ENCODE results near the gene FAM240B. TPM values are rescaled to one million over a fixed set of nuclear protein-coding genes. Genes with fewer than 3 reads are reported as not detected.

The FAM240B gene
- total RNA-seq (ENCODE audit: unreplicated experiment), result not detected
- long read RNA-seq, result 0 reads

DNA sequence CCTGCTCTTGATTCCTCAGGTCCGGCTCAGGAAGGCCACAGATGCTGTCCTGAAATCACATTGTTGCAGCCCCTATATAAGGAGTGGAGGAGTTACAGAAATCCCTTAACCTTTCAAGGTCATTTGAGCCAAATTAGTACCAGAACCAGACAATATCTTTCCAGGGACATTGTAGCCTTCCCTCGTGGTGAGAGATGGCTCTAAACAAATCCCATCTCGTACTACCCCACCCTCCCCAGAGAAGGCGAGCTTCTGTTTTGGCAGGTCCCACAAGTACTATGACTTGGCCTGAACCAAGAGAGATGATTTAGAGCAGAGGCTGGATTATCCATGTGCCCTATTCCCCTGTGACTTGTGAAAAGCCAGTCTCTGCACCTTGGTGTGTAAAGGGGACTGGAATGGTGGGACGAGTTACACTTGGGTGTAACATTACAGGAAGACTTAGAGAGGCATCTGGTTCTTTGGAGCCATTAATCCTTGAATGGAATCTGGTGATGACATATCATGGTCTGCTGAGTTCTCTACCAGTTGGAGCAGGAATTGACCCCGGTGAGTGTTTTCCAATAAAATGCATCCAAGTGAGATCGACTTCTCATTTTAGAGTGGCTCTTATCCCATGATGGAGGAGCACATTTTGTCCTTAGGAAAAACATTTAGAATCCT, at the start of gene FAM240B:
FAM240B (minus strand) TSS at position 51 of the 663 bp plus-strand sequence. CDS start 16,134 bp downstream, outside the sequence.
- H3K4me1 Mint-ChIP-seq (ENCODE audit: unreplicated experiment), result no peaks in the 10 kb centered on the region
- H3K27ac Mint-ChIP-seq (ENCODE audit: unreplicated experiment), result no peak within 1 kb of the TSS
- H3K27me3 Mint-ChIP-seq (ENCODE audit: unreplicated experiment), result no peaks in the 10 kb centered on the region
- H3K36me3 Mint-ChIP-seq (ENCODE audit: low read depth, unreplicated experiment), result no peaks in the 10 kb centered on the region
- H3K9me3 Mint-ChIP-seq (ENCODE audit: unreplicated experiment), result no peaks in the 10 kb centered on the region
- no peak for DNase-seq (ENCODE audit: low spot score)
- no peak within 1 kb of the TSS for H3K4me3 Mint-ChIP-seq (ENCODE audit: unreplicated experiment)
- TF ChIP-seq, protein P1, sequence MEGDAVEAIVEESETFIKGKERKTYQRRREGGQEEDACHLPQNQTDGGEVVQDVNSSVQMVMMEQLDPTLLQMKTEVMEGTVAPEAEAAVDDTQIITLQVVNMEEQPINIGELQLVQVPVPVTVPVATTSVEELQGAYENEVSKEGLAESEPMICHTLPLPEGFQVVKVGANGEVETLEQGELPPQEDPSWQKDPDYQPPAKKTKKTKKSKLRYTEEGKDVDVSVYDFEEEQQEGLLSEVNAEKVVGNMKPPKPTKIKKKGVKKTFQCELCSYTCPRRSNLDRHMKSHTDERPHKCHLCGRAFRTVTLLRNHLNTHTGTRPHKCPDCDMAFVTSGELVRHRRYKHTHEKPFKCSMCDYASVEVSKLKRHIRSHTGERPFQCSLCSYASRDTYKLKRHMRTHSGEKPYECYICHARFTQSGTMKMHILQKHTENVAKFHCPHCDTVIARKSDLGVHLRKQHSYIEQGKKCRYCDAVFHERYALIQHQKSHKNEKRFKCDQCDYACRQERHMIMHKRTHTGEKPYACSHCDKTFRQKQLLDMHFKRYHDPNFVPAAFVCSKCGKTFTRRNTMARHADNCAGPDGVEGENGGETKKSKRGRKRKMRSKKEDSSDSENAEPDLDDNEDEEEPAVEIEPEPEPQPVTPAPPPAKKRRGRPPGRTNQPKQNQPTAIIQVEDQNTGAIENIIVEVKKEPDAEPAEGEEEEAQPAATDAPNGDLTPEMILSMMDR (IDR thresholded peaks at IDR 0.05; ENCODE audit: unreplicated experiment), result no peak

DNA sequence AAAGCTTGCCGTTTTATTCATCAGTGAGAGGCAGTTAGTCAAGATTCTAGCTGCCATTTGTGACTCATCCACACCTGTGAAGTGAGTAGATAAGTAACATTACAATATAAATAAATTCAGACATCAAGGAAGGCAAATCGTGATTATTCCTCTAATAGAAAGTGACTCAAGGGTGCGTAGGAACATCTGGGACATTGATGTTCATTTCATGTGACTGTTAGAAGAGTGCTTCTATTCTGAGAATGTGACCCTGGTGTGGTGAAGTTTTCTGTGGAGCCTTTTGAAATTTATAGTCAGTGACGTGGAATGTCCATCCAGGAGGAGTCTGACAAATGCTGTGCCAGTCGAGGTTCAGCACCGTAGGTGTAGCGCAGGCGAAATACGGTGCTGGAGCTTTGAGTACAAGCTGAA, 48.4 kb upstream of the FAM240B start:
- TF ChIP-seq, protein P1 (IDR thresholded peaks at IDR 0.05; ENCODE audit: unreplicated experiment), result no peak
- no peak overlapping the region for H3K27ac Mint-ChIP-seq (ENCODE audit: unreplicated experiment)
- H3K27me3 Mint-ChIP-seq (ENCODE audit: unreplicated experiment), result no peaks in the 10 kb centered on the region
- H3K9me3 Mint-ChIP-seq (ENCODE audit: unreplicated experiment), result no peaks in the 10 kb centered on the region
- no peak for DNase-seq (ENCODE audit: low spot score)
- no peaks in the 10 kb centered on the region for H3K36me3 Mint-ChIP-seq (ENCODE audit: low read depth, unreplicated experiment)
- H3K4me3 Mint-ChIP-seq (ENCODE audit: unreplicated experiment), result no peak overlapping the region
- no peaks in the 10 kb centered on the region for H3K4me1 Mint-ChIP-seq (ENCODE audit: unreplicated experiment)

DNA sequence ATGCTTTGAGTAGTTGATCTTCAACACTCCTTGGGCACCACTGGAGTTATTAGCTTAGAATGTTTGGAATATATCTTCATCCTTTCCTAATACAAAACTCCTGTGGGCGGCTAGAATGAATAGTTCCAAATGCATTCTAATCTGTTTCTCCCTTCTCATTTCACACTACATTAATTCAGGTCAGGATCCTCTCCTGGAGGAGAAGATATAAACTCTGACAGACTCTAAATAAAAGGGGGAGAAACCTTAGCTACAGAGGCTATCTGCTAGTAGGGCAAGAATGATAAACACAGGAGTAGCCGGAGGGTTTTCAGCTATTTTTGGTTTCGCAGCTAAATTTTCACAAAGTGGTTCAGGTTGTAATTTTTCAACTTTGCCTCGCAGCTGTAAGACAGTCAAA, 45.2 kb upstream of the FAM240B start:
- Mint-ChIP-seq H3K9me3 (ENCODE audit: unreplicated experiment) (no peaks in the 10 kb centered on the region), H3K27me3 (ENCODE audit: unreplicated experiment) (no peaks in the 10 kb centered on the region), H3K4me3 (ENCODE audit: unreplicated experiment) (no peak overlapping the region), H3K36me3 (ENCODE audit: low read depth, unreplicated experiment) (no peaks in the 10 kb centered on the region), H3K4me1 (ENCODE audit: unreplicated experiment) (peaks cover 8% of the 10 kb centered on the region), H3K27ac (ENCODE audit: unreplicated experiment) (no peak overlapping the region)
- TF ChIP-seq, protein P1 (IDR thresholded peaks at IDR 0.05; ENCODE audit: unreplicated experiment), result no peak
- no peak for DNase-seq (ENCODE audit: low spot score)

DNA sequence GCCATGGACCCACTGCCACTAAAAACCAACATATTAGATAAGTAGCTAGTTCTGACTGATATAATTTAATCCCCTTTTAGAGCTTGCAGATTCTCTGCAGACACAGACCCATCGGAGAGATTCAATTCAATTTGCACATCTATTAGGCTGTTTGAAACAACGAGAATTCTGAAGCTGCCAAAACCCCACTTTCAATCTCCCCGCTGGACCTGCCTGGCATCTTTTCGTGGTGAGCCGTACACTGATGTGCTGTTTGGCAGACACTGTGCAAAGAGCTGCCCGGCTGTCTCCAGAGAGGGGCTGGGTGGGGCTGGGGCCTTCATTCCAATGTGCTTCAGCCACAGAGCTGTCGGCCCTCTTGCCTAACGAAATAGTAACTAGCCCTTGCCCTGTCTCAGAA, 42.1 kb upstream of the FAM240B start:
- Mint-ChIP-seq H3K27me3 (ENCODE audit: unreplicated experiment) (no peaks in the 10 kb centered on the region), H3K36me3 (ENCODE audit: low read depth, unreplicated experiment) (no peaks in the 10 kb centered on the region), H3K27ac (ENCODE audit: unreplicated experiment) (no peak overlapping the region), H3K9me3 (ENCODE audit: unreplicated experiment) (no peaks in the 10 kb centered on the region), H3K4me1 (ENCODE audit: unreplicated experiment) (peaks cover 8% of the 10 kb centered on the region), H3K4me3 (ENCODE audit: unreplicated experiment) (no peak overlapping the region)
- no peak for DNase-seq (ENCODE audit: low spot score)
- TF ChIP-seq, protein P1 (IDR thresholded peaks at IDR 0.05; ENCODE audit: unreplicated experiment), result no peak

DNA sequence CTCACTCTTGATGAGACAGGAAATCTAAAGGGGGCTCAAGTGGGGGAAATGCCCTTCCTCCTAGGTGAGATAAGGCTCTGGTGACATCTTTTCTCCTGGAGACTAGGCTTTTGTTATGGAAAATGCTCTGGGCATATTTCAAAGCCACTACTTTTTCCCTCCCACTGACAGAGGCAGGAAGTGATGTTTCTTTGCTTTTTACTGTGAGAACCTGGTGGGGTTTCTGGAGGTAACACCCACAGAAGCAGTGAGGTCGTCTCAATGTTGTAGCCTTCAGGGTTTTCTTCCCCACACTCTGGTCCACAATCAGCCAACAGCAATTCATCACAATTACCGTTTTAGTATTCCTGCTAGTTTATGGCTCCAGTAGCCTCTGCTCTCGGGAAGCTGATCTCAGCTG, 41.4 kb upstream of the FAM240B start:
- TF ChIP-seq, protein P1 (IDR thresholded peaks at IDR 0.05; ENCODE audit: unreplicated experiment), result no peak
- Mint-ChIP-seq H3K27ac (ENCODE audit: unreplicated experiment) (no peak overlapping the region), H3K9me3 (ENCODE audit: unreplicated experiment) (no peaks in the 10 kb centered on the region), H3K4me1 (ENCODE audit: unreplicated experiment) (peaks cover 8% of the 10 kb centered on the region), H3K4me3 (ENCODE audit: unreplicated experiment) (no peak overlapping the region), H3K27me3 (ENCODE audit: unreplicated experiment) (no peaks in the 10 kb centered on the region), H3K36me3 (ENCODE audit: low read depth, unreplicated experiment) (no peaks in the 10 kb centered on the region)
- DNase-seq (ENCODE audit: low spot score), result no peak

All from endothelial cell (in vitro differentiated cells).